RWPE2 (cell line): ENCODE results near the gene EZR.

Experiments
- ATAC-seq: fragments of 200-7000 bp; cut with Tn5 transposase; 3 replicates; pipeline ENCODE4 v1.9.1; 2021; ENCODE audit warnings: low read depth
- DNase-seq: peaks from one replicate; pipeline ENCODE4 v3.0.0-alpha.2; 2020; ENCODE audit warnings: low spot score
- H3K27ac ChIP-seq: fragments of 450-650 bp; 2 replicates; pipeline ENCODE4 v1.5.1; 2017; ENCODE audit warnings: mild to moderate bottlenecking; ENCODE audit not compliant: poor library complexity, severe bottlenecking
- H3K27me3 ChIP-seq: fragments of 250-450 bp; sonication (Bioruptor Pico); 2 replicates; pipeline ENCODE4 v1.5.1; 2021; ENCODE audit warnings: mild to moderate bottlenecking, moderate library complexity; ENCODE audit not compliant: insufficient read depth, poor library complexity, severe bottlenecking
- H3K36me3 ChIP-seq: fragments of 250-450 bp; sonication (Bioruptor Pico); 2 replicates; pipeline ENCODE4 v1.5.1; 2020; ENCODE audit warnings: low read depth, mild to moderate bottlenecking, moderate library complexity
- H3K4me1 ChIP-seq: fragments of 250-450 bp; sonication (Bioruptor Pico); 2 replicates; pipeline ENCODE4 v1.5.1; 2021; ENCODE audit warnings: mild to moderate bottlenecking, moderate library complexity; ENCODE audit not compliant: insufficient read depth, poor library complexity, severe bottlenecking
- H3K4me3 ChIP-seq: fragments of 250-450 bp; sonication (Bioruptor Pico); 2 replicates; pipeline ENCODE4 v1.5.1; 2021; ENCODE audit warnings: mild to moderate bottlenecking, moderate library complexity; ENCODE audit not compliant: severe bottlenecking
- H3K9me3 ChIP-seq: fragments of 250-450 bp; sonication (Bioruptor Pico); 2 replicates; pipeline ENCODE4 v1.5.1; 2021; ENCODE audit warnings: mild to moderate bottlenecking, moderate library complexity; ENCODE audit not compliant: severe bottlenecking
- CTCF ChIP-seq: fragments of 450-650 bp; IDR thresholded peaks from one replicate; pipeline ENCODE4 v1.5.1; 2017; ENCODE audit warnings: mild to moderate bottlenecking, moderate library complexity; ENCODE audit not compliant: poor library complexity, severe bottlenecking

Gene EZR

GRCh38 chr6:158730541-158730907 is 88.6 kb downstream of the EZR start:
- no peaks in the 10 kb centered on the region for H3K36me3 ChIP-seq
- H3K9me3 ChIP-seq = peaks cover 19% of the 10 kb centered on the region
- DNase-seq (no peak), ATAC-seq (no peak)
- no peak for TF ChIP-seq CTCF
- H3K4me3 ChIP-seq = no peak overlapping the region
- H3K4me1 ChIP-seq = no peaks in the 10 kb centered on the region
- no peaks in the 10 kb centered on the region for H3K27me3 ChIP-seq
- no peak overlapping the region for H3K27ac ChIP-seq

GRCh38 chr6:158729906-158730540 is 89.1 kb downstream of the EZR start:
- no peaks in the 10 kb centered on the region for H3K27me3 ChIP-seq
- no peak overlapping the region for H3K27ac ChIP-seq
- DNase-seq (no peak), ATAC-seq (no peak)
- no peaks in the 10 kb centered on the region for H3K36me3 ChIP-seq
- no peak overlapping the region for H3K4me3 ChIP-seq
- no peaks in the 10 kb centered on the region for H3K4me1 ChIP-seq
- no peak for TF ChIP-seq CTCF
- H3K9me3 ChIP-seq = peaks cover 19% of the 10 kb centered on the region

GRCh38 chr6:158725704-158726103 is 93.5 kb downstream of the EZR start:
- Histone ChIP-seq H3K9me3 (peaks cover 6% of the 10 kb centered on the region), H3K27ac (no peak overlapping the region), H3K27me3 (no peaks in the 10 kb centered on the region), H3K4me1 (peaks cover 9% of the 10 kb centered on the region), H3K36me3 (no peaks in the 10 kb centered on the region), H3K4me3 (no peak overlapping the region)
- ATAC-seq = no peak
- no peak for TF ChIP-seq CTCF
- DNase-seq = no peak

GRCh38 chr6:158722176-158722729 is 96.9 kb downstream of the EZR start:
- Histone ChIP-seq H3K4me3 (no peak overlapping the region), H3K27me3 (no peaks in the 10 kb centered on the region), H3K36me3 (no peaks in the 10 kb centered on the region), H3K4me1 (peaks cover 27% of the 10 kb centered on the region), H3K9me3 (no peaks in the 10 kb centered on the region), H3K27ac (no peak overlapping the region)
- no peak for DNase-seq
- TF ChIP-seq CTCF = no peak
- ATAC-seq = no peak

- Histone ChIP-seq H3K9me3 (no peaks in the 10 kb centered on the region), H3K36me3 (no peaks in the 10 kb centered on the region), H3K4me3 (no peak overlapping the region), H3K27ac (no peak overlapping the region), H3K27me3 (no peaks in the 10 kb centered on the region), H3K4me1 (peaks cover 27% of the 10 kb centered on the region)
- TF ChIP-seq CTCF = peak; percentile 31
- ATAC-seq (no peak), DNase-seq (no peak)
Observed at GRCh38 chr6:158718461-158719046, 100.6 kb downstream of the EZR start.
